RWPE1 (cell line): Measurements from ENCODE around the gene SEMA3B.

Experiments
- CTCF ChIA-PET: fragments of 350-600 bp; sonication (Branson Sonifier 250); formaldehyde crosslinking; extraction: SDS; loops from one replicate; lab custom pipeline; 2021; lab: Yijun Ruan, JAX
- POLR2A ChIA-PET: fragments of 400-600 bp; formaldehyde crosslinking; extraction: SDS; loops from one replicate; lab custom pipeline; 2020; ENCODE audit warnings: antibody characterized with exemption; ENCODE audit not compliant: low non-redundant PET; lab: Yijun Ruan, JAX
- DNase-seq: peaks from one replicate; pipeline ENCODE4 v3.0.0; 2012; ENCODE audit warnings: low spot score
- H3K27ac ChIP-seq: fragments of 450-650 bp; 2 replicates; pipeline ENCODE4 v1.5.1; 2017
- TF ChIP-seq, protein P1 (sequence below): fragments of 450-650 bp; conservative IDR thresholded peaks from 2 replicates; pipeline ENCODE4 v1.5.1; 2017; ENCODE audit warnings: low read depth, mild to moderate bottlenecking

Gene SEMA3B

GRCh38 chr3:50297896-50298725 lies 29.2 kb downstream of the SEMA3B start:
- TF ChIP-seq, protein P1, sequence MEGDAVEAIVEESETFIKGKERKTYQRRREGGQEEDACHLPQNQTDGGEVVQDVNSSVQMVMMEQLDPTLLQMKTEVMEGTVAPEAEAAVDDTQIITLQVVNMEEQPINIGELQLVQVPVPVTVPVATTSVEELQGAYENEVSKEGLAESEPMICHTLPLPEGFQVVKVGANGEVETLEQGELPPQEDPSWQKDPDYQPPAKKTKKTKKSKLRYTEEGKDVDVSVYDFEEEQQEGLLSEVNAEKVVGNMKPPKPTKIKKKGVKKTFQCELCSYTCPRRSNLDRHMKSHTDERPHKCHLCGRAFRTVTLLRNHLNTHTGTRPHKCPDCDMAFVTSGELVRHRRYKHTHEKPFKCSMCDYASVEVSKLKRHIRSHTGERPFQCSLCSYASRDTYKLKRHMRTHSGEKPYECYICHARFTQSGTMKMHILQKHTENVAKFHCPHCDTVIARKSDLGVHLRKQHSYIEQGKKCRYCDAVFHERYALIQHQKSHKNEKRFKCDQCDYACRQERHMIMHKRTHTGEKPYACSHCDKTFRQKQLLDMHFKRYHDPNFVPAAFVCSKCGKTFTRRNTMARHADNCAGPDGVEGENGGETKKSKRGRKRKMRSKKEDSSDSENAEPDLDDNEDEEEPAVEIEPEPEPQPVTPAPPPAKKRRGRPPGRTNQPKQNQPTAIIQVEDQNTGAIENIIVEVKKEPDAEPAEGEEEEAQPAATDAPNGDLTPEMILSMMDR: no peak
- DNase-seq: no peak
- ChIA-PET POLR2A (interaction anchor here (0.6 kb wide), 1 partner anchor 8 kb away, joined by 7 read pairs; no protein-coding TSS in a partner anchor), CTCF (interaction anchor here (0.6 kb wide), 2 partner anchors 35 to 133 kb away, joined by 4 to 6 read pairs; no protein-coding TSS in a partner anchor)
- H3K27ac ChIP-seq: peak overlapping the region; percentile 93

GRCh38 chr3:50298836-50299637 lies 30.1 kb downstream of the SEMA3B start, which contains the start of the genes HYAL3 and NAA80:
TSS of gene HYAL3 (minus strand) at chr3:50299405. CDS start at chr3:50295602, 3,803 bp downstream.
TSS of gene NAA80 (minus strand) at chr3:50299405. CDS start at chr3:50297463, 1,942 bp downstream.
- TF ChIP-seq, protein P1: peak; percentile 41
- DNase-seq: peak; percentile 98
- ChIA-PET POLR2A (interaction anchor here (0.6 to 1.5 kb wide), 3 partner anchors 16 to 25 kb away, joined by 3 to 5 read pairs (median 3); no protein-coding TSS in a partner anchor), CTCF (interaction anchor here (0.6 to 0.7 kb wide), 4 partner anchors 22 to 132 kb away, joined by 3 to 6 read pairs (median 4); partner anchors contain the start of gene RASSF1)
- peak within 1 kb of the TSS; percentile 93 for H3K27ac ChIP-seq

- peak overlapping the region; percentile 93 for H3K27ac ChIP-seq
- TF ChIP-seq, protein P1: no peak
- DNase-seq: no peak
- ChIA-PET POLR2A (interaction anchor here (0.6 to 1.5 kb wide), 3 partner anchors 16 to 24 kb away, joined by 3 to 5 read pairs (median 3); no protein-coding TSS in a partner anchor), CTCF (interaction anchor here (0.6 to 0.7 kb wide), 2 partner anchors 22 to 41 kb away, joined by 3 to 4 read pairs; partner anchors contain the start of gene RASSF1)
Measured at GRCh38 chr3:50299638-50299928, 30.6 kb downstream of the SEMA3B start.

DNA sequence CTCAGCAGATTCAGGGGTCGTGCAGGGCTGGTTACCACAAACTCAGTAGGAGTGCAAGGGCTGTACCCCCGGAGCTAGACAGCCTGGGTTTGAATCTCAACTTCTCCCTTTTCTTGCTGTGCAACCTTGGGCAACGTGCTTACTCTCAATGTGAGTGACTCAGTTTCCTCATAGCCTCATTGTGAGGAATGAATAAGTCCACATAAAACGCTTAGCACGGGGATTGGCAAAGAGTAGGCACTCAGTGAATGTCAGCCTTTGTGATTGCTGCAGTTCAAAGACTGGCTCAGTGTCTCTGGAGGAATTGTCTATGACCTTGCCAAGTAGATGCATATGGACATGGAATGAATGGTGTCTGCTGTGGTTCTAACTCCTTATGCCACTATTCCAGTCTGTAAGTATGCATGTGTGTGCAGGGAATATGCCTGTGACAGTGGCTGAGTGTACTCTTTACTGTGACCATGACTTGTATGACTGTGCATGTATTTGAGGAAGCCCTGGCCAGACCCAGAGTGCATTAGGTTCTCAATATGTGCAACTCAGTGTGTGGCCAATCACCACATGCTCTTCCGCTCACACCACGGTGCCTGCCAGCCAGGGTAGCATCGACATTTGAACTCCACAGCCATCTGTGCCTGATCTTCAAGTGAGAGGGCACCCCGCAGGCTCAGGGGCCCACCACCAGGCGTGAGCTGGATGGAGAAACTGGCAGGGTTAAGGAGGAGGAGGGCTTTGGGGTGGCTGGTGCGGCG lies 31.2 kb downstream of the SEMA3B start:
- TF ChIP-seq, protein P1: no peak
- peak overlapping the region; percentile 93 for H3K27ac ChIP-seq
- no peak for DNase-seq
- ChIA-PET POLR2A (interaction anchor here (0.6 to 1.5 kb wide), 3 partner anchors 15 to 24 kb away, joined by 3 to 5 read pairs (median 3); no protein-coding TSS in a partner anchor), CTCF (interaction anchor here (0.6 to 0.7 kb wide), 2 partner anchors 21 to 40 kb away, joined by 3 to 4 read pairs; partner anchors contain the start of gene RASSF1)

DNA sequence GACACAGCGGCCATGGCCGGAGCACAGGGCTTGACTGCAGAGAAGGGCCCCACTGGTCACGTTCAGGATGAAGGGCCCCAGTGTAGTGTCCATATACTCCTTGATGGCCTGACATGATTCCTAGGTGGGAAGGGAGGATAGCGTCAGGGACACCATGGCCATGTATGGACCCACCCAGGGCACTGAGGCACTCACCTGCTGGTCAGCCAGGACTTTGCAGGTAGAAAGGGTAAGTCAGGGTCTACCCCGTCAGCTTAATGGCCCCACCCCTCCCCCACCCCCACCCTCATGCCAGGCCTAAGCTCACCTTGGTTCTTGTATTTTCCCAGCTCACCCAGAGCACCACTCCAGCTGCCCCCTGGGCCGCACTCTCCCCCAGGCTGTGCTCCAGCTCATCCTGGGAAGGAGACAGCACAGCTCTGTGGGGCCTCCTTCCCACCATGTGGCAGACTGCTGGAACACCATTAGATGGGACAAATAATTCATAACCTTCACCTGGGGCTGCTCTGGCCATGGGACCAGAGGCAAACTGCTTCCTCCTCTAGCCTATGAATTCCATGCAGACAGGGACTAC lies 31.8 kb downstream of the SEMA3B start:
- CTCF ChIA-PET: no interaction called here
- DNase-seq: no peak
- POLR2A ChIA-PET: no interaction called here
- H3K27ac ChIP-seq: peak overlapping the region; percentile 93
- TF ChIP-seq, protein P1: no peak
